Uterus (tissue), 2 donors: ENCODE data around the gene ADAMTS14.

Experiments used
- CTCF ChIP-seq, 4 experiments: fragments of 200-600 bp in 2 of 4; fragments of 450-650 bp in 2 of 4; sonication (generic) in 2 of 4; IDR thresholded peaks; one replicate each; pipeline ENCODE4 v1.5.1; 2016 to 2019; ENCODE audit warnings: antibody characterized with exemption in 4 of 4, mild to moderate bottlenecking in 2 of 4, moderate library complexity in 1 of 4
- POLR2A ChIP-seq, 2 donors: fragments of 450-650 bp; IDR thresholded peaks; one replicate each; pipeline ENCODE4 v1.6.1; 2016; ENCODE audit warnings: antibody characterized with exemption in 2 of 2, mild to moderate bottlenecking in 1 of 2, moderate library complexity in 1 of 2

- TF ChIP-seq CTCF (IDR thresholded peaks at IDR 0.05) (no peak), POLR2A (IDR thresholded peaks at IDR 0.05) (no peak)
Measured at GRCh38 chr10:70775679-70776454, 103.6 kb downstream of the ADAMTS14 start.
